ENCODE data around the gene MAP1LC3B2. TPM values are rescaled to one million over a fixed set of nuclear protein-coding genes. Genes with fewer than 3 reads are reported as not detected.
A peak's percentile ranks its signal among the peaks of the same experiment; 100 is the strongest.

MAP1LC3B2 gene
- total RNA-seq, 6 donors from 2014 or later, result 1.5 to 5.7 (median 2.5) TPM; not detected in 2

DNA sequence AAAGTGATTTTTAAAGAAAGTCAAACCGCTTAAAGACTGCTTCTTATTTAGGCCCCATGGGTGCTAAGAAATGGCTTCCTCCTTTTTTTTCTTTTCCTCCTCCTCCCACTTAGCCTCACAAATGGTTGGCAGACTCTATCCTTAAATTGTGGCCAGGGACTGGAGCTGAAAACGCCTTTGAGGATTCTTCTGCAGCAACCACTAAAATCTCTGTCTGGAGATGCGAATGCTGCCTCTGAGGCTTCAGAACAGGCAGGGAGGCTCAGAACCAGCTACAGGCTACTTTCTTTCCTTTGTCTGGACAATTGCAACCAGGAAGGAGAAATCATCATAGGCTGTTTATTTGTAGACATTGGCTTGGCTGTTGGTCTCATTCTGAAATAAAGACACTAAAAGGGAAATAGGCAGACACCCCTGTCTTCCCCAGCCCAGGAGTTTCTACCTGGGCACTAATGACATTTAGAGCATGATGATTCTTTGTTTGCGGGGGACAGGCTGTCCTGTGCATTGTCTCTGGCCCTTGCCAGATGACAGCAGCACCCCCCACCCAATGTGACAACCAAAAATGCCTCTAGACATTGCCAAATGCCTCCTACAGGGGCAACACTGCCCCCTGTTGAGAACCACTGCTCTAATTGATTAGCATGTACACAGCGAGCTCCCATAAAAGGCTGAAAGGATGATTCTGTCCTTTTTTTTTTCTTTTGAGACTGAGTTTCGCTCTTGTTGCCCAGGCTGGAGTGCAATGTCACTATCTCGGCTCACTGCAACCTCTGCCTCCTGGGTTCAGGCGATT, 50.3 kb downstream of the MAP1LC3B2 start:
- DNase-seq, result no peak
- no peaks in the 10 kb centered on the region for H3K36me3 ChIP-seq
- no peaks in the 10 kb centered on the region for H3K9me3 ChIP-seq
- no peak overlapping the region for H3K27ac ChIP-seq
- no peaks in the 10 kb centered on the region for H3K27me3 ChIP-seq
- H3K4me3 ChIP-seq, result no peak overlapping the region
- 84% methylated on average over 8 of the region's 8 CpGs for WGBS, 2 donors
- no peak for TF ChIP-seq POLR2A (IDR thresholded peaks at IDR 0.05)
- TF ChIP-seq POLR2AphosphoS5 (IDR thresholded peaks at IDR 0.05), result no peak
- no peak for TF ChIP-seq EP300 (IDR thresholded peaks at IDR 0.05)
- no peak for TF ChIP-seq CTCF (IDR thresholded peaks at IDR 0.05)
- peak in 1 of 2 donors; percentile 25 for ATAC-seq (ENCODE audit: low FRiP score in 2 of 2)
- H3K4me1 ChIP-seq, result peaks cover 0 to 9% (median 3%) of the 10 kb centered on the region in 4 donors

DNA sequence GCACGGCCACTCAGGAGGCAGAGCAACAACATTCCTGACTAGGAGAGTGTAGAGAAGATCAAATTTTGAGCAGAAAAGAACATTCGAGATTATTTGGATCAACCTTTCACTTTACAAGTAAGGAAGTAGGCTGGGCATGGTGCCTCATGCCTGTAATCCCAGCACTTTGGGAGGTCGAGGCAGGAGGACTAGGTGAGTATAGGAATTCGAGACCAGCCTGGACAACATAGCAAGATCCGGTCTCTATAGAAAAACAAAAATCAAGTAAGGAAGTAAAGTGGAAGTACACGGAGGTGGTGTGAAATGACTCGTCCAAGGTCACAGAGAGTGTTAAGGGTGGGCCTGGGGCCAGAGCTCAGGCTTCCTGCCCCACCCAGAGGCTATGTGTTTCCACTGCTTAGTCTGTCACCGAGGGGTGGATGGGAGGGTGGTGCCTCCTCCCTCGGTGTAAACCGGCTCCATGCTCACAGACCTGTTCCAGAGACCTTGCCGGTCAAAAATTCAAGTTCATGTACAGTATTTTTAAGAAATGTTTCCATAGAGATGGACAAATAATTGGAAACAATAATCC, 51.9 kb downstream of the MAP1LC3B2 start:
- DNase-seq (no peak), ATAC-seq (ENCODE audit: low FRiP score in 2 of 2) (peak in 1 of 2 donors; percentile 61)
- H3K27ac ChIP-seq, result no peak overlapping the region
- no peak overlapping the region for H3K4me3 ChIP-seq
- TF ChIP-seq POLR2AphosphoS5 (IDR thresholded peaks at IDR 0.05), result no peak
- no peak for TF ChIP-seq POLR2A (IDR thresholded peaks at IDR 0.05)
- TF ChIP-seq EP300 (IDR thresholded peaks at IDR 0.05), result no peak
- TF ChIP-seq CTCF (IDR thresholded peaks at IDR 0.05), result no peak
- peaks cover 0 to 9% (median 3%) of the 10 kb centered on the region in 4 donors for H3K4me1 ChIP-seq
- H3K36me3 ChIP-seq, result no peaks in the 10 kb centered on the region
- no peaks in the 10 kb centered on the region for H3K9me3 ChIP-seq
- WGBS, 2 donors, result 46 to 64% methylated on average over 11 of the region's 11 CpGs
- no peaks in the 10 kb centered on the region for H3K27me3 ChIP-seq

DNA sequence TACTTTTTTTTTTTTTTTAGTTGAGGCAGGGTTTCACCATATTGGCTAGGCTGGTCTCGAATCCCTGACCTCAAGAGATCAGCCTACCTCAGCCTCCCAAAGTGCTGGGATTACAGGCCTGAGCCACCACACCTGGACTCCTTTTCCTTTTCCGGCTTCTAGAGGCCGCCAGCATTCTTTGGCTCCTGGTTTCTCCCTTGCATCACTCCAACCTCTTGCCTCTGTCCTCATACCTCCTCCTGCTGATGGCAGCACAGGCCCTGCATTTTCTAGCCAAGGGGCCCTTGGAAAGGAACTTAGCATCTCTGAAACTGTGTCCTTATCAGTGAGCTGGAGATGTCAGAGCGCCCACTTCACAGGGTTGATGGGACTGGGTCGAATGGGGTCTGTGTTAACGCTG, 53.3 kb downstream of the MAP1LC3B2 start:
- ATAC-seq (ENCODE audit: low FRiP score in 2 of 2), result no peak

DNA sequence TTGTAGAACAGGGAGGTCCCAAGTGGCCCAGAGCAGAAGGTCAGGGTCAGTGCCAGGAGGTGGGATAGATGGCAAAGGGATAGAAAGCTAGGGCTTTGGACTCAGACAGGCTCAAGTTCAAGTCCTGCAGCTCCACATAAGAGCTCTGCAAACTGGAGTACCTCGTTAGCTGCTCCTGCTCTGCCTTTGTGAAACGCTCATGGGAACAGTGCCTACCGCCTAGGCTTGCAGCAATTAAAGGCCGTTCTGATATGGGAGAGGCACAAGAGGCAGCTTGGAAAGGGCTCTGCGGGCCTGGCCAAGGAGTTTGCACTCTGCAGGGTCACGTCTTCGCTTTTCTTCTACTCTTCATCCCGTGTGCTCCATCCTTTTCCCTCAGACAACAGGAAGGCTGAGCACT, 54.1 kb downstream of the MAP1LC3B2 start:
- no peak overlapping the region for H3K27ac ChIP-seq
- TF ChIP-seq POLR2A (IDR thresholded peaks at IDR 0.05) (no peak), POLR2AphosphoS5 (IDR thresholded peaks at IDR 0.05) (no peak), CTCF (IDR thresholded peaks at IDR 0.05) (no peak), EP300 (IDR thresholded peaks at IDR 0.05) (no peak)
- H3K36me3 ChIP-seq, result no peaks in the 10 kb centered on the region
- 70 to 75% methylated on average over 8 of the region's 8 CpGs for WGBS, 2 donors
- no peaks in the 10 kb centered on the region for H3K9me3 ChIP-seq
- H3K4me1 ChIP-seq, result peaks cover 0 to 9% (median 3%) of the 10 kb centered on the region in 4 donors
- H3K27me3 ChIP-seq, result no peaks in the 10 kb centered on the region
- H3K4me3 ChIP-seq, result no peak overlapping the region
- ATAC-seq (ENCODE audit: low FRiP score in 2 of 2), result no peak
- DNase-seq, result no peak

More for the DNA sequence above, 53.3 kb downstream of the MAP1LC3B2 start:
- 80 to 91% methylated on average over 6 of the region's 6 CpGs for WGBS, 2 donors
- Histone ChIP-seq H3K27me3 (no peaks in the 10 kb centered on the region), H3K4me3 (no peak overlapping the region), H3K9me3 (no peaks in the 10 kb centered on the region), H3K4me1 (peaks cover 0 to 9% (median 3%) of the 10 kb centered on the region in 4 donors), H3K27ac (no peak overlapping the region), H3K36me3 (no peaks in the 10 kb centered on the region)
- TF ChIP-seq EP300 (IDR thresholded peaks at IDR 0.05) (no peak), POLR2A (IDR thresholded peaks at IDR 0.05) (no peak), CTCF (IDR thresholded peaks at IDR 0.05) (no peak), POLR2AphosphoS5 (IDR thresholded peaks at IDR 0.05) (no peak)
- DNase-seq, result no peak

All from upper lobe of left lung (tissue), 6 donors.